ENCODE measurements around the gene PRMT6. TPM values are rescaled to one million over a fixed set of nuclear protein-coding genes. Genes with fewer than 3 reads are reported as not detected.

The PRMT6 gene
- total RNA-seq, 1 experiment from 2014 or later: 8.2 TPM

DNA sequence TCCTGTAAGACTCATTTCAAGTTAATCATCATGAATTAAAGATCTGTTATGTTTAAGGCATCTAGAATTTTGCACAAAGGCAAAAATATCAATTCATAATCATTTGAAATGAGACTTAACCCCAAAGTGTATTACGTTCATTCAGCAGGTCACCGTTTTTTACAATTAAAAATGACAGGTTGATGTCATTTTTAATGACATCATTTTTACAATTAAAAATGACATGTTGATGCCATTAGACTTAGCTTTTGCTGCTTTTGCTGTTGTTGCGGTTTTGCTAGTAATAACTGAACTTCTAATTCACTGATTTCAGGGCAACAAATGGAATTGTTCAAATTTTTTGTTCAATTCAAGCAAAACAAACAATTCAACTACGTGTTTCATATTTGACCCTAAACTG is 17.0 kb downstream of the PRMT6 start:
- H4K20me1 ChIP-seq (ENCODE audit: insufficient read depth): no peaks in the 10 kb centered on the region
- peaks cover 19% of the 10 kb centered on the region; the same call in 1 of the 2 replicates for H3K4me1 ChIP-seq (replicated peaks; ENCODE audit: insufficient read depth)
- H2AFZ ChIP-seq: no peak overlapping the region
- no peaks in the 10 kb centered on the region for H3K79me2 ChIP-seq (ENCODE audit: low read depth)
- no peaks in the 10 kb centered on the region for H3K9me2 ChIP-seq (ENCODE audit: insufficient read depth)
- no peak for TF ChIP-seq EZH2 (IDR thresholded peaks at IDR 0.05; ENCODE audit: low read depth)
- TF ChIP-seq, protein P1, sequence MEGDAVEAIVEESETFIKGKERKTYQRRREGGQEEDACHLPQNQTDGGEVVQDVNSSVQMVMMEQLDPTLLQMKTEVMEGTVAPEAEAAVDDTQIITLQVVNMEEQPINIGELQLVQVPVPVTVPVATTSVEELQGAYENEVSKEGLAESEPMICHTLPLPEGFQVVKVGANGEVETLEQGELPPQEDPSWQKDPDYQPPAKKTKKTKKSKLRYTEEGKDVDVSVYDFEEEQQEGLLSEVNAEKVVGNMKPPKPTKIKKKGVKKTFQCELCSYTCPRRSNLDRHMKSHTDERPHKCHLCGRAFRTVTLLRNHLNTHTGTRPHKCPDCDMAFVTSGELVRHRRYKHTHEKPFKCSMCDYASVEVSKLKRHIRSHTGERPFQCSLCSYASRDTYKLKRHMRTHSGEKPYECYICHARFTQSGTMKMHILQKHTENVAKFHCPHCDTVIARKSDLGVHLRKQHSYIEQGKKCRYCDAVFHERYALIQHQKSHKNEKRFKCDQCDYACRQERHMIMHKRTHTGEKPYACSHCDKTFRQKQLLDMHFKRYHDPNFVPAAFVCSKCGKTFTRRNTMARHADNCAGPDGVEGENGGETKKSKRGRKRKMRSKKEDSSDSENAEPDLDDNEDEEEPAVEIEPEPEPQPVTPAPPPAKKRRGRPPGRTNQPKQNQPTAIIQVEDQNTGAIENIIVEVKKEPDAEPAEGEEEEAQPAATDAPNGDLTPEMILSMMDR (conservative IDR thresholded peaks at IDR 0.05): no peak
- BruUV-seq (replicated peaks): no TSS peak
- DNase-seq: no peak
- no peaks in the 10 kb centered on the region for H3K36me3 ChIP-seq (ENCODE audit: low read depth)
- POLR2A ChIA-PET (ENCODE audit: unreplicated experiment): no interaction called here
- H3K27ac ChIP-seq: no peak overlapping the region
- peaks cover 9% of the 10 kb centered on the region; the same call in 1 of the 2 replicates for H3F3A ChIP-seq (ENCODE audit: insufficient read depth, low read depth)
- H3K4me3 ChIP-seq: no peak overlapping the region
- H3K4me2 ChIP-seq: no peak overlapping the region
- intact Hi-C loops (cut with micrococcal nuclease; ENCODE audit: unreplicated experiment): no loop called here
- peaks cover 3% of the 10 kb centered on the region; the same call in 1 of the 2 replicates for H3K9me3 ChIP-seq (ENCODE audit: insufficient read depth, low read depth)
- CTCF ChIA-PET: no interaction called here
- no peaks in the 10 kb centered on the region for H3K27me3 ChIP-seq (ENCODE audit: insufficient read depth, low read depth)

DNA sequence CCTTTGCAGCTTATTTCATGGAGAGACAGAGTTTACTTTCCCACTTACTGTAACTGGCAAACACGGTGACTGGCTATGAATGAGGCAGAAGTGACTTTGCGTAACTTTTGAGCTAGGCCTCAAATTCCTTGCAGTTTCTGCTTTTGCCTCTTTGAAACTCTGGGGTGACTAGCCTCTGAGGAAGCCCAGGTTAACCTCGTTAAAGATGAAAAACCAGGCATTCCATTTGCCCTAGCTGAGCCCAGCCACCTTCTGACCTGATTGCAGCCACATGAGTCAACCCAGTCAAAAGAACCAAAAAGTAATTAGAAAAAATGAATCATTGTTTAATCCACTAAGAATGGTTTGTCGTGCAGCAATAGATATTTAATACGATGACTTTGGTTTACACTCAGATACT is 20.4 kb downstream of the PRMT6 start:
- peak overlapping the region; percentile 68 for H3K27ac ChIP-seq
- no peak for TF ChIP-seq EZH2 (IDR thresholded peaks at IDR 0.05; ENCODE audit: low read depth)
- TF ChIP-seq, protein P1 (conservative IDR thresholded peaks at IDR 0.05): no peak
- ChIA-PET CTCF (no interaction called here), POLR2A (ENCODE audit: unreplicated experiment) (interaction anchor here (0.7 kb wide), 1 partner anchor 19 kb away, joined by 3 read pairs; no protein-coding TSS in a partner anchor)
- H3K27me3 ChIP-seq (ENCODE audit: insufficient read depth, low read depth): no peaks in the 10 kb centered on the region
- peak; percentile 18 to 92 for DNase-seq
- H3K4me3 ChIP-seq: no peak overlapping the region
- no peaks in the 10 kb centered on the region for H4K20me1 ChIP-seq (ENCODE audit: insufficient read depth)
- H3K9me3 ChIP-seq (ENCODE audit: insufficient read depth, low read depth): peaks cover 3% of the 10 kb centered on the region; the same call in 1 of the 2 replicates
- intact Hi-C loops (cut with micrococcal nuclease; ENCODE audit: unreplicated experiment): no loop called here
- H3K4me1 ChIP-seq (replicated peaks; ENCODE audit: insufficient read depth): peaks cover 19% of the 10 kb centered on the region; the same call in 1 of the 2 replicates
- no peaks in the 10 kb centered on the region for H3K79me2 ChIP-seq (ENCODE audit: low read depth)
- peaks cover 9% of the 10 kb centered on the region; the same call in 1 of the 2 replicates for H3F3A ChIP-seq (ENCODE audit: insufficient read depth, low read depth)
- H3K36me3 ChIP-seq (ENCODE audit: low read depth): no peaks in the 10 kb centered on the region
- no TSS peak for BruUV-seq (replicated peaks)
- no peaks in the 10 kb centered on the region for H3K9me2 ChIP-seq (ENCODE audit: insufficient read depth)
- H2AFZ ChIP-seq: peak overlapping the region; percentile 46
- H3K4me2 ChIP-seq: peak overlapping the region; percentile 35

DNA sequence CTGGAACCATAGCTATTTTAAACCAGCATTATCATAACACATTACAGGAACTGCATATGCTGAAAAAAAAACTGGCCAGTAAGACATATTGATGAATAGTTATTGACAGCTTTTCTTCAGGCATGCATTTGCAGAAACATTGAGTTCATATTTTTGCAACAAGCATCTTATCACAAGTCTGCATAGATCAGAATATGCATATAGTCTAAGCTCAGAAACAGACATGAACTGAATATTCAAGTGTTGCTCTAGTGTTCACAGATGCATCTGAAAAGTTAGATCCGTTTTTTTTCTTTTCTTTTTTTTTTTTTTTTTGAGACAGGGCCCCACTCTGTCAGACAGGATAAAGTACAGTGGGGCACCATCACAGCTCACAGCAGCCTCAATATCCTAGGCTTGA is 22.8 kb downstream of the PRMT6 start:
- Histone ChIP-seq H3F3A (ENCODE audit: insufficient read depth, low read depth) (peaks cover 9% of the 10 kb centered on the region; the same call in 1 of the 2 replicates), H3K4me1 (replicated peaks; ENCODE audit: insufficient read depth) (peaks cover 19% of the 10 kb centered on the region; the same call in 1 of the 2 replicates), H3K27me3 (ENCODE audit: insufficient read depth, low read depth) (no peaks in the 10 kb centered on the region), H3K9me2 (ENCODE audit: insufficient read depth) (no peaks in the 10 kb centered on the region), H3K36me3 (ENCODE audit: low read depth) (no peaks in the 10 kb centered on the region), H2AFZ (no peak overlapping the region), H4K20me1 (ENCODE audit: insufficient read depth) (no peaks in the 10 kb centered on the region), H3K79me2 (ENCODE audit: low read depth) (no peaks in the 10 kb centered on the region), H3K9me3 (ENCODE audit: insufficient read depth, low read depth) (peaks cover 3% of the 10 kb centered on the region; the same call in 1 of the 2 replicates), H3K4me2 (no peak overlapping the region), H3K27ac (no peak overlapping the region), H3K4me3 (no peak overlapping the region)
- POLR2A ChIA-PET (ENCODE audit: unreplicated experiment): no interaction called here
- no peak for DNase-seq
- BruUV-seq (replicated peaks): no TSS peak
- no peak for TF ChIP-seq EZH2 (IDR thresholded peaks at IDR 0.05; ENCODE audit: low read depth)
- CTCF ChIA-PET: no interaction called here
- intact Hi-C loops (cut with micrococcal nuclease; ENCODE audit: unreplicated experiment): no loop called here

GRCh38 chr1:107081102-107081501 is 24.6 kb downstream of the PRMT6 start:
- Histone ChIP-seq H2AFZ (no peak overlapping the region), H3K4me3 (no peak overlapping the region), H3K27me3 (ENCODE audit: insufficient read depth, low read depth) (no peaks in the 10 kb centered on the region), H3K36me3 (ENCODE audit: low read depth) (no peaks in the 10 kb centered on the region), H3K4me1 (replicated peaks; ENCODE audit: insufficient read depth) (peaks cover 17% of the 10 kb centered on the region; the same call in 1 of the 2 replicates), H3K27ac (no peak overlapping the region), H4K20me1 (ENCODE audit: insufficient read depth) (no peaks in the 10 kb centered on the region), H3K9me2 (ENCODE audit: insufficient read depth) (0 out of 2 replicates have a peak, but pooled peaks cover 7% of the 10 kb centered on the region), H3F3A (ENCODE audit: insufficient read depth, low read depth) (peaks cover 8% of the 10 kb centered on the region; the same call in 1 of the 2 replicates), H3K4me2 (no peak overlapping the region), H3K79me2 (ENCODE audit: low read depth) (no peaks in the 10 kb centered on the region), H3K9me3 (ENCODE audit: insufficient read depth, low read depth) (peaks cover 7% of the 10 kb centered on the region; the same call in 1 of the 2 replicates)
- CTCF ChIA-PET: no interaction called here
- TF ChIP-seq, protein P1 (conservative IDR thresholded peaks at IDR 0.05): no peak
- TF ChIP-seq EZH2 (IDR thresholded peaks at IDR 0.05; ENCODE audit: low read depth): no peak
- no peak for DNase-seq
- POLR2A ChIA-PET (ENCODE audit: unreplicated experiment): no interaction called here
- BruUV-seq (replicated peaks): no TSS peak
- intact Hi-C loops (cut with micrococcal nuclease; ENCODE audit: unreplicated experiment): no loop called here

Measured in PC-9 (cell line).